ENCODE data around the gene SYT1. TPM values are rescaled to one million over a fixed set of nuclear protein-coding genes. Genes with fewer than 3 reads are reported as not detected.

Gene SYT1
- total RNA-seq, 1 donor from 2014 or later: 166 TPM

- no peak for DNase-seq
These were observed 193.8 kb downstream of the SYT1 start for GRCh38 chr12:79058342-79058741.

GRCh38 chr12:79059557-79059956 lies 195.0 kb downstream of the SYT1 start:
- no peak for DNase-seq

DNA sequence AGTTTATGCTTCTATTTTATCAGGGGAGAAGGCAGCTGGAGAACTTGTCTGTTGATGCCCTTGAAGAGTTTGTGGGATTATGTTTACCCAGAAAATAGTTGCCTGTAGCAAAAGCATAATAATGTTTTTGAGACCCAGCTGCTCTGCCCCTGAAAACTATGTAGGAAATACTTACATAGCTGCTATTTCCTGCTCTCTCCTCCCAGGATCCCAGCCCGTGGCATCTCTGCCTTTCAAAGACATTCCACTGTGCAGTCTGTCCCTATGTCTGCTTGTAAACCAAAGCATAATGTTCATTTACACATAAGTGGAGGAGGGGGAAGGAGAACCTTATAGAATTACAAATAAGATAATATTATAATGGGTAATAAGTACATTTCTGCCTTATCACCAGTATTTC lies 198.7 kb downstream of the SYT1 start:
- no peak for DNase-seq

- no peak for DNase-seq
These were observed 203.4 kb downstream of the SYT1 start for GRCh38 chr12:79067977-79068376.

- no peak for DNase-seq
These were observed 204.4 kb downstream of the SYT1 start for GRCh38 chr12:79069009-79069408.

GRCh38 chr12:79071498-79071897 lies 206.9 kb downstream of the SYT1 start:
- no peak for DNase-seq

- DNase-seq: no peak
These were observed 208.9 kb downstream of the SYT1 start for GRCh38 chr12:79073506-79073905.

DNA sequence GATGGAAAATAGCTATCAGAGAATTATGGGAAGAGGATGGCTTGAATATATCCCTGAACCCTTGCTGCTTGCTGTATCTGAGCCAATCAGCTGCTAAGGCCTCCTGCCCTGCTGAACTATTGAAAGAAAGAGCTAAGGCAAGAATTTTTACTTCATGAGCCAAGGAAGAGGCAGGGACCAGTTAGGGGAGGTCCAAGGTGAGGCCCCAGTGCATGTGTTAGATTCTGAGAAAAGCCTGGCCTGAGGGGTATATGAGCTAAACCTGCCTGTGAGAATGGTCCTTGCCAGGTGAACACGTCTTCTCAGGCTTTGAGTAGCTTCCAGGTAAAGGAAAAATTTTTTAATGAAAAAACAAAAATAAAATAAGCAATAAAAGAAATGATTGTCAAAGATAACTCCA lies 218.0 kb downstream of the SYT1 start:
- no peak for DNase-seq

GRCh38 chr12:79083181-79083580 lies 218.6 kb downstream of the SYT1 start:
- no peak for DNase-seq

DNA sequence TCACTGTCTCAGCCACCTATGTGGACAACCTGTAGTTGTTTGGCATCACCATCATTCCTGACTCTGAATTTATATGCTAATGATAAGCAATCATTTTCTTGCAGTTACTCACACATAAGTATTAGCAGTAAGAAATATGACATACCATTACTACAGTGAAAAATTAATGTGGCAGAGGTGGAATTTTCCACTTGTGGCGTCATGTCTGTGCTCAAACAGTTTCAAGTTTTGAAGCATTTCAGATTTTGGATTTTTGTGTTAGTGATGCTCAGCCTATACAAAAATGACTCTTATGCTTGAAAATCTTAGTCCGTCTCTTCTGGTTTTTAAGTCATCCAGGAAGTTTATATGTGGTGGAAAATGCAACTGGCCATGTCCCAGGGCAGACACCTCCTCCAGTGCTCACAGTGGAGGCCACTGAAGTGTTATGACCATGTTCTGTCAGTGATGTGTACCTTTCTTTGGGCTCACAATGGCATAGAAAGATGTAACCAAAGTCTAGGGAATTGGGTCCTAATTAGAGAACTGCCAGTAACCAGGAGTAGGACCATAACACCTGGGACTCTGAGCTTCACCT lies 220.6 kb downstream of the SYT1 start:
- DNase-seq: no peak

DNA sequence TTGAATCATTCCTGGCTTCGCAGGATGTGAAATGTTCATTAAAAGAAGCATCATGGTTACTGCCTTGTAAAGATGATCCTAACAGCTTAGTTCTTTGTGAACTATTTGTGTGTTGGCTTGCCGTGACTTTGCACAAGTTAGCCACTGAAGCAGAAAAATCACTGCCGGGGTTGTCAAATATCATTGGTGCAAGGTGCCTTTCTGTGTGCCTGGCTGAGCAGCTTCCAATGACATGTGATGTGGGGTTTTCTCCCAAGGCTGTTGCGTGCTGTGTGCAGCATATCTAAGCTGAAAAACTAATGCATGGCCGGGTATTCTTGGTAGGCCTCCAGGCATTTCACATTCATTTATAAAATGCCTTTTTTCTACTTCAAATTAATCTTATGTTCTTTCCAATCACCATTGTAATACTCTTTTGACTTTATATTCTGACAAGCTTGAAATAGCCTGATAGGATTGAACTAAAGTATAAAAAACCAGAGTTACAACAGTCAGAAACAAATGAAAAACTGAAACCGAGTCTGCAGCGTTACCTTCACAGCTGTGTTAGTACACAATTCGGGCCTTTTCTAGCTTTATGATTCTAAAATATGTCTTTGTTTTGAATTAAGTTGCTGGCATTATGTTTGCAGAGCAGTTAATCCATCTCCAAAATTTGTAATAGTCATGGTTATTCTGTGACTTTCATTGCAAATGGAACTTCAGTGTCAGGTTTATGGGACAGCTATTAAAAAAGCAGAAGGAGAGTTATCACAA lies 222.1 kb downstream of the SYT1 start:
- DNase-seq: no peak

DNA sequence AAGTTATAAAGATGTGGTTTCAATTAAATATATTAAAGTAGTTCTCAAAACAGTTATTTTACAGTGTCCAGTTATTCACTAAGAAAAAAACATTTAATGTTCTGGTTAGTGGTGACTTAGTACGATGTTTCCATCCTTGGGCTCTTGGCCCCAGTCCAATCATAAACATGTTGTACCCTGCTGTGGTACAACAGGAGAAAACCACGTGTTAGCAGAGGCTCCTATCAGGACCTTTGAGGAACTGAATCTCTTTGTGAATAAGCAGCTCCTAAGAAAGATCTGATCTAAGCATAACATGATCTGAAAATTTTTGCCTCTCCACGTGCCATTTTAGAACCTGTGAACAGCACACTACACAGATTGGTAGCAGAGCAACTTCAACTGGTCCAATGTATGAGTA lies 234.0 kb downstream of the SYT1 start:
- DNase-seq: no peak

GRCh38 chr12:79108962-79109361 lies 244.4 kb downstream of the SYT1 start:
- DNase-seq: no peak

- DNase-seq: no peak
These were observed 250.3 kb downstream of the SYT1 start for GRCh38 chr12:79114896-79115295.

DNA sequence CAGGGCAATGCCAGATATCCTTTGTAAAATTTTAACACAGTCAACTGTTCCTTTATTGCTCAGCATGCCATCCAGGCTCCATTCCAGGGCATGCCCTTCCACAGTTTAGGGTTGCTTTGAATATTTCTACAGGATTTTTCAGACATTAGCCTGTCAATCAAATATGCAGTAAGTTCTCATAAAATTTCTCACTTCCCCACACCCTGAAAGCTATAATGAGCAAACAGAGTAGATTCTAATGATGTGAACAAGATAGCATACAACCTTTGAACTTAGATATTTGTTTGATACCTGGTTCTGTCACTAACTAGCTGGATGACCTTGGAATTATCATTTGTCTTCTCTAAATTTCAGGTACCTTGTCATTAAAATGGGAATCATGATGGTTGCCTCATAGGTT lies 251.2 kb downstream of the SYT1 start:
- no peak for DNase-seq

GRCh38 chr12:79119796-79120195 lies 255.2 kb downstream of the SYT1 start:
- DNase-seq: no peak

DNA sequence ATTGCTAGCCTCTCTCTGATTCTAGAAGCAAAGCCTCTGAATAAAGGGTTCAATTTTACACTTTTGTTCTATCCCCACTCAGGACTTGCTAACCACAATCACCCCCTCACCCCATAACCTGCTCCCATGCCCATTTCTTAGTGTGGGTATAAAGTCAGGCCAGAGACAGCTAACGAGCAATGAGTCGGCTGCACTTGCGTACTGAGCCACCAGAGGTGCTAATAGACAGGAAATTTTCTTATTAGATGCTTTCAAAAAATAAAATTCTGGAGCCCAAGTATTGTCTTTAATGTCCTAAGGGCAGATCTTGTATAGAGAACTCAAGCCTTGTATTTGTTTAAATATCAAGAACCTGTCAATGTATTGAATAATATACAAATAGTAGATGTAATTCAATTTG lies 256.9 kb downstream of the SYT1 start:
- no peak for DNase-seq

DNA sequence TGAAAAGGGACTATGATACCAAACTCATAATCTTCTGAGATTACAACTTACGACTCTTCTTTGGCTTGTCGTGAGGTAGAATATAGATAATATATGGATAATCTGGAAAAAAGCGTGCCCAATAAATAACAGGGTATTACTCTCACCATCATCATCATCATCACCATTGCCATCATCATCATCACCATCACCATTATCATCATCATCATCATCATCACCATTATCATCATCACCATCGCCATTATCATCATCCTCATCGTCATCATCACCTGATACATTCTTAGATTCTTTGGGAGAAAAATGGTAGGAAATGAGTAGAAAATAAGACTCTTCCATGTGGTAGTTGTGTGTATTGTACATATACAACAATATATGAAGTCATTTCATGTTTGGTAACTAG lies 259.8 kb downstream of the SYT1 start:
- no peak for DNase-seq

DNA sequence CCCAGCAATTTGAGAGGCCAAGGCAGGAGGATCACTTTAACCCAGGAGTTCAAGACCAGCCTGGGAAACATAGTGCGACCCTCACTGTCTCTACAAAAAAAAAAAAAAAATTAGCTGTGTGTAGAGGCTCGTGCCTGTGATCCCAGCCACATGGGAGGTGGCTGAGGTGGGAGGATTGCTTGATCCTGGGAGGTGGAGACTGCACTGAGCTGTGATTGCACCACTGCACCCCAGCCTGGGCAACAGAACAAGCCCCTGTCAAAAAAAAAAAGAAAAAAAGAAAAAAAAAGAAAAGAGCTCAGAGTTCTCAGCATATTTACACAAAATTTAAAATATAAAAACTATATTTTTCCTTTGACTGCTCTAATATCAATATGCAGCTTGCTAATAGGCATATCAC lies 260.8 kb downstream of the SYT1 start:
- DNase-seq: no peak

GRCh38 chr12:79127271-79127751 lies 262.7 kb downstream of the SYT1 start:
- DNase-seq: no peak

GRCh38 chr12:79128956-79129355 lies 264.4 kb downstream of the SYT1 start:
- DNase-seq: no peak

- no peak for DNase-seq
These were observed 274.3 kb downstream of the SYT1 start for GRCh38 chr12:79138872-79139271.

GRCh38 chr12:79140711-79141110 lies 276.1 kb downstream of the SYT1 start:
- DNase-seq: no peak

DNA sequence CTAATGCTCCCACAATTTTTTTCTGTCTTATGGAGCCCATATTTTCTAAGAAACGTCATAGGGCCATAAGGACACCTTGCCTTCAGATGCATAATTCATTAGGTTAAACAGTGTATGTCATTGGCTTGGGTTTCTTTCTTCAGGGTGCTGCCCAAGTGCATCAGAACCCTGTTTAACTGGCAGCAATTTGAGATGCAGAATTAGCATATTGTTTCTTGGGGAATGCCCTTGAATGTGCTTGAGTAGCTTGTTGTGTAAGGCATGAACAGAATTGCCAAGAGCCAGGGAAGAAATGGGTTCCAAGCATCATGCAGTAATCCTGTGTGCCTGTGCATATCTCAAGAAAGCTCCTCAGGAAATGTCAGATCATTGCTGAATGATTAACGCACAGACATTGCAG lies 277.2 kb downstream of the SYT1 start:
- no peak for DNase-seq
